HUES64 (cell line): ENCODE measurements around the gene DCLK3. TPM values are rescaled to one million over a fixed set of nuclear protein-coding genes. Genes with fewer than 3 reads are reported as not detected.

Source experiments
- H3K27ac ChIP-seq: 2 replicates; pipeline ENCODE4 v1.7.0; 2013; ENCODE audit warnings: low read depth, low read length, inconsistent platforms
- H3K27me3 ChIP-seq: 2 replicates; pipeline ENCODE4 v1.6.1; 2013; ENCODE audit warnings: mild to moderate bottlenecking, low read length; ENCODE audit not compliant: insufficient read depth
- H3K36me3 ChIP-seq: 2 replicates; pipeline ENCODE4 v1.6.1; 2013; ENCODE audit warnings: mild to moderate bottlenecking, low read length; ENCODE audit not compliant: insufficient read depth
- H3K4me1 ChIP-seq: 2 replicates; pipeline ENCODE4 v1.6.1; 2013; ENCODE audit warnings: mild to moderate bottlenecking, low read length, moderate library complexity; ENCODE audit not compliant: insufficient read depth
- H3K4me3 ChIP-seq: 2 replicates; pipeline ENCODE4 v1.5.1; 2013; ENCODE audit warnings: mild to moderate bottlenecking, low read length, moderate library complexity
- H3K9ac ChIP-seq: 2 replicates; pipeline ENCODE4 v1.6.1; 2013; ENCODE audit warnings: mild to moderate bottlenecking, low read depth, low read length
- H3K9me3 ChIP-seq: 2 replicates; pipeline ENCODE4 v1.6.1; 2013; ENCODE audit warnings: low read depth, low read length; ENCODE audit not compliant: insufficient read depth
- WGBS: fragments of 150-250, 120-280 bp; methylation state at CpG from one replicate; pipeline ENCODE4 v1.1.7; 2013; ENCODE audit warnings: missing lambda C conversion rate; 5-methylcytosine and 5-hydroxymethylcytosine counted together
- polyA plus RNA-seq, 2 experiments: library from polyadenylated mRNA; stranded (reverse); fragments of 50-300 nt; gene quantifications; one replicate each; pipeline ENCODE4 v1.2.3, GENCODE V29; 2013

Gene DCLK3, protein sequence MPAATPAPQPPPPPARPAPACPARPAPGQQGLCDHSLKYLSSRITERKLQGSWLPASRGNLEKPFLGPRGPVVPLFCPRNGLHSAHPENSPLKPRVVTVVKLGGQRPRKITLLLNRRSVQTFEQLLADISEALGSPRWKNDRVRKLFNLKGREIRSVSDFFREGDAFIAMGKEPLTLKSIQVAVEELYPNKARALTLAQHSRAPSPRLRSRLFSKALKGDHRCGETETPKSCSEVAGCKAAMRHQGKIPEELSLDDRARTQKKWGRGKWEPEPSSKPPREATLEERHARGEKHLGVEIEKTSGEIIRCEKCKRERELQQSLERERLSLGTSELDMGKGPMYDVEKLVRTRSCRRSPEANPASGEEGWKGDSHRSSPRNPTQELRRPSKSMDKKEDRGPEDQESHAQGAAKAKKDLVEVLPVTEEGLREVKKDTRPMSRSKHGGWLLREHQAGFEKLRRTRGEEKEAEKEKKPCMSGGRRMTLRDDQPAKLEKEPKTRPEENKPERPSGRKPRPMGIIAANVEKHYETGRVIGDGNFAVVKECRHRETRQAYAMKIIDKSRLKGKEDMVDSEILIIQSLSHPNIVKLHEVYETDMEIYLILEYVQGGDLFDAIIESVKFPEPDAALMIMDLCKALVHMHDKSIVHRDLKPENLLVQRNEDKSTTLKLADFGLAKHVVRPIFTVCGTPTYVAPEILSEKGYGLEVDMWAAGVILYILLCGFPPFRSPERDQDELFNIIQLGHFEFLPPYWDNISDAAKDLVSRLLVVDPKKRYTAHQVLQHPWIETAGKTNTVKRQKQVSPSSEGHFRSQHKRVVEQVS
- 0.80 TPM for polyA plus RNA-seq (2013, experiment 1 of 2)
- 0.51 TPM for polyA plus RNA-seq (2013, experiment 2 of 2)

DNA sequence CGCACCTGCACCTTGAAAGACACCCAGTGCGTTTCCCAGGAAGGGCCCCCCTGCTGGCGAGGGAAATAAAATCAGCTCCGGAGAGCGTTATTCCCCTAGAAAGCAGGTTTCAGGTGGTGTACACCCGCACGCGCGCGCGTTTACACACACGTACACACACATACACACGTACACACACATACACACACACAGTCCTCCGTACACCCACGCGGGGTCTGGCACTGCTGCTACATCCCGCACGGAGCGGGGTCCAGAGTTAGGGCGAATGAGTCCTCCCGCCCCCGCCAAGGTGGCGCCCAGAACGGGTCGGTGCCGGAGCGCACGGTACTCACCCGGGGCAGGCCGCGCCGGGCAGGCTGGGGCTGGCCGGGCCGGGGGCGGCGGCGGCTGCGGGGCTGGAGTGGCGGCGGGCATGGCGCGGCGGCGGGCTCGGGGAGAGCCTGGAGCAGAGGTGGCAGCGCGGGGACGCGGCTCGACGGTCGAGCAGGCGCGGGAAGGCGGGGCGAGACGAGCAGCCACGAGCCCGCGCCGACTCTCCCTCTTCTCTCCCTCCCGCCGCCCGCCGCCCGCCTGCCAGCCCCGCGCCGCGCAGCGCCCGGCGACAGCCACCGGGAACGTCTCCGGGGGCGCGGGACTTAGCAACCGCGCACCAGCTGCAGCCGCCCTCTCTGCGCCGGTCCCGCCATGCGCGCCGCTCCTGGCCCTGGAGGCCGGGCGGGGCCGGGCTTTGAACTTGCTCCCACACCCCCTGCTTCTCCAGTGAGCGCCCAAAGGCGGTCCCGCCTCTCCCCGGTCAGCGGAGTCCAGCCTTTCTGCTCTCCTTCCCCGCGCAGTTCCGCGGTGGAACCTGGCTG lies at the start of gene DCLK3:
TSS of gene DCLK3 (minus strand) at position 704 of the 854 bp plus-strand sequence. CDS start at position 414, 290 bp downstream.
- Histone ChIP-seq H3K27me3 (peaks cover 57% of the 10 kb centered on the region), H3K4me3 (peak within 1 kb of the TSS; percentile 68), H3K9me3 (no peaks in the 10 kb centered on the region), H3K36me3 (no peaks in the 10 kb centered on the region), H3K4me1 (peaks cover 16% of the 10 kb centered on the region), H3K27ac (no peak within 1 kb of the TSS), H3K9ac (peak within 1 kb of the TSS; percentile 33; the same call in 1 of the 2 replicates)
- 1% methylated on average over 99 of the region's 99 CpGs for WGBS

DNA sequence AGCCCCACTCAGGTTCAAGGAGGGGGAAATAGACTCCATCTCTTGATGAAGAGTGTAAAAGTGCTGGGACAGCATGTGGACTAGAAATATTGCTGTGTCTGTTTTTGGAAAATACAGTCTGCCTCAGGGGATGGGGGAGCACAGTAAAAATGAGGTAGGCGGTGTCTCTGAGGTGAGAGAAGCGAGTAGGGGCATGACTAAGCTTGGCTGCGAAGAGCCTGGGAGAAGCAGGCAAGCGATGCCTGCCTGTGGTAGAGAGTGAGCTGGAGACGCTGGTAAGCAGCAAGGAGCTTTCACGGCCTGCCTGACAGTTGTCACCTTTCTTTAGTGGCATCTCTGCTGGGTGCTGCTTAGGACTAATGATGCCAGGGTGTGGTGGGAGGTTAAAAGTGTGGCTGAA lies 49.0 kb upstream of the DCLK3 start:
- Histone ChIP-seq H3K4me3 (no peak overlapping the region), H3K4me1 (no peaks in the 10 kb centered on the region)

DNA sequence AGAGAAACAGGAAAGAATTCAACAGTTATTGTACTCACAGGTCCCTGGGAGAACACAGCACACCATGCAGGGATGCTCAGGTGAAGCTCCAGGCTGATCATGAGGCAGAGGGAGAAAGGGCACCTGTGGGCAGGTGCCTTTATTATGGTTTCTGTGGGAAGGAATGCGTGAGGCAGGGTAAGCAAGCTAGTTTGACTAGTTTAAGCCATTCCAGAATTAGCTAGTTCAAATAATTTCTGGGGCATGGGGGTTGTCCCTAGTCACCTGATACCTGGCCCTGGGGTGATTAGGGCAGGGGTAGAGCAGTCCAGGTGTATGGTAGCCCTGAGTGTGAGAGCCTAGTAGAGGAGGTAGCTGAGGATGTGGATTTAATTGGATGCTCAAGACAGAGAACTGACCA lies 47.9 kb upstream of the DCLK3 start:
- 83% methylated on average over 1 of the region's 1 CpG for WGBS
- Histone ChIP-seq H3K27me3 (no peaks in the 10 kb centered on the region), H3K4me3 (no peak overlapping the region), H3K4me1 (no peaks in the 10 kb centered on the region), H3K9ac (no peak overlapping the region), H3K36me3 (no peaks in the 10 kb centered on the region), H3K9me3 (no peaks in the 10 kb centered on the region), H3K27ac (no peak overlapping the region)

More for the DNA sequence above, 49.0 kb upstream of the DCLK3 start:
- no peak overlapping the region for H3K9ac ChIP-seq
- H3K27ac ChIP-seq = no peak overlapping the region
- 90% methylated on average over 6 of the region's 6 CpGs for WGBS
- H3K9me3 ChIP-seq = no peaks in the 10 kb centered on the region
- no peaks in the 10 kb centered on the region for H3K36me3 ChIP-seq
- H3K27me3 ChIP-seq = no peaks in the 10 kb centered on the region

DNA sequence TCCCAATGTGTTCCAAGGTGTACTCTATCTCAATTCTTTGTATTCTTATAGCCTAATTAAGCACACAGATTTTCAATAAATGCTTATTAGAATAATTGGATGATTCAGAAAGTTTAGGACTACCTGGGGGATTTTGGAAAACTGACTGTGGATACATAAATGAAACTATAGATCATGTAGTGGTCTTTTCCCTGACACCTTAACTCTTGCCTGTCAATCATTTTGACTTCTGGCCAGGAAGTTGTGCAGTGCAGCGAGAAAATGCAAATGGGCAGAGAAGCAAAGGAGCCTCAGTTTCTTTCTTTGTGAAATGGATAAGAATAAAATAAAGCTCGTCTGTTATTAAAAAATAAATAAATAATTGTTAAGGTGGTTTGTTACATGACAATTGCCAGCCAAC lies 47.4 kb upstream of the DCLK3 start:
- Histone ChIP-seq H3K36me3 (no peaks in the 10 kb centered on the region), H3K27me3 (no peaks in the 10 kb centered on the region), H3K9me3 (no peaks in the 10 kb centered on the region), H3K9ac (no peak overlapping the region), H3K4me1 (no peaks in the 10 kb centered on the region), H3K27ac (no peak overlapping the region), H3K4me3 (no peak overlapping the region)
- 100% methylated on average over 2 of the region's 2 CpGs for WGBS

DNA sequence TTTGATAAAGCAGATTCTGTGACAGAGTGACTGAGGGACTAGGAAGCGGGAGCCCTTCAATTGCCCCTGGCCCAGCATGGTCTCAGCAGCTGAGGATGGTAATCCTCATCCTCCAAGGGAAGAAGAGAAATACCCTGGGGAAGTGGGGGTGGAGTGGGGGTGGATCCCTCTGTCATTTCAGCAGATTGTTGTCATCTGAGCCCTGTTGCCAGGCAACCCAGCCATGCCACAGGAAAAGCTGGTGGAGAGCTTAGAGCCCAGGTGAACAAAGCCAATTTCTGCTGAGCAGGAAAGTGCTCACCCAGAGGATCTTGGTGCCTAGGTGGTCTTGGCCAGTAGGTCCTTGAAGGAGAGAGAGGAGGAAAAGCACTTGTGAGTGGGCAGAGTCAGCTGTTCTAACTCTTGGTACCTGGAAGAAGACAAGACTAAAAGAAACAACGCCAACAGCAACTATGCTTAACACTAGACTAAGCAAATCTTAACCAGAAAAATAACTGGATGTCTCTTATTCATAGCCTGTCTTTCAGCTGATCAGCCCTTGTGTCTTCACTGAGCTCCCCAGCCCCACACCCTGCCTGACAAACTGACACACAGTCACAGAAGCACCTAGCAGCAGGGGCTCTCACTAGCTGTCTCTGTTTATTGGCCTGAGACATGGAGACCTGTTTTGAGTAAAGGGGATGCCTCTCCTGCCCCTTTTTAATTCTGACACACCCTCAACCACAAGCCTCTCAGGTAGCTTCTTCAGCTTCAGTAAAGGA lies 40.1 kb upstream of the DCLK3 start:
- 87% methylated on average over 2 of the region's 2 CpGs for WGBS
- H3K27me3 ChIP-seq = no peaks in the 10 kb centered on the region
- peaks cover 8% of the 10 kb centered on the region for H3K4me1 ChIP-seq

DNA sequence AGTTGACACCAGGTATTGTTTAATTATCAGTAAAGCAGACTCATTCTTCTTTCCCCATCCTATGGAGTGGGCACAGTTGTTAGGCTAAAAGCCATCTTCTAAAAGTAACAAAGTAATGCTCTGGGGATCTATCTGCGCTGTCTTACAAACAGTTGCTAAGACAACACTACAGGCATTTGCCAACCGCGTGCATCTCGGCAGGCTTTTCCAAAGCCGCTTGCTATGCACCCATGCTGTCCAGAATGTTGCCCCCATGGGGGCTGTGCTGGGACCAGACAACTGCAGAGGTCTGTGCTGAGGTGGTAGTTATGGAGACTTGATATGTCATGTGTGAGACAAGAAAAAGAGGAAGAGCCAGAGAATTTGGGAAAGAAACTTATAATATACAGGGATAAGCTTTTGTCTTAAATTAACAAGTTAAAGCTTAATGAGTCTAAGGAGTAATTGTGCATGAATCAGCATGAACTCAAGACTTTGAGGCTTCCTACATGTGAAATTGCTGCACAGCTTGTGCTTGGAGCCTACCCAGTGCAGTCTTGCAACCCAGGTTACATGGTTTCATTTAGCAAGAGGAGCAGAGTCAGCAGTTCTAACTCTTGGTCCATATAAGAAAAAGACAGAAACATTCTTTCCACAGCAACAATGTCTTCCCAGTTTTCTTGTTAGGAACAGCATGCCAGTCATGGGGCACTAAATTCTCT lies 38.9 kb upstream of the DCLK3 start:
- Histone ChIP-seq H3K4me3 (no peak overlapping the region), H3K9me3 (peaks cover 13% of the 10 kb centered on the region), H3K27me3 (no peaks in the 10 kb centered on the region), H3K4me1 (peaks cover 8% of the 10 kb centered on the region), H3K27ac (no peak overlapping the region), H3K9ac (no peak overlapping the region), H3K36me3 (no peaks in the 10 kb centered on the region)
- 94% methylated on average over 5 of the region's 5 CpGs for WGBS

More for the DNA sequence above, 40.1 kb upstream of the DCLK3 start:
- Histone ChIP-seq H3K9ac (no peak overlapping the region), H3K9me3 (peaks cover 13% of the 10 kb centered on the region), H3K4me3 (no peak overlapping the region), H3K27ac (no peak overlapping the region), H3K36me3 (no peaks in the 10 kb centered on the region)

DNA sequence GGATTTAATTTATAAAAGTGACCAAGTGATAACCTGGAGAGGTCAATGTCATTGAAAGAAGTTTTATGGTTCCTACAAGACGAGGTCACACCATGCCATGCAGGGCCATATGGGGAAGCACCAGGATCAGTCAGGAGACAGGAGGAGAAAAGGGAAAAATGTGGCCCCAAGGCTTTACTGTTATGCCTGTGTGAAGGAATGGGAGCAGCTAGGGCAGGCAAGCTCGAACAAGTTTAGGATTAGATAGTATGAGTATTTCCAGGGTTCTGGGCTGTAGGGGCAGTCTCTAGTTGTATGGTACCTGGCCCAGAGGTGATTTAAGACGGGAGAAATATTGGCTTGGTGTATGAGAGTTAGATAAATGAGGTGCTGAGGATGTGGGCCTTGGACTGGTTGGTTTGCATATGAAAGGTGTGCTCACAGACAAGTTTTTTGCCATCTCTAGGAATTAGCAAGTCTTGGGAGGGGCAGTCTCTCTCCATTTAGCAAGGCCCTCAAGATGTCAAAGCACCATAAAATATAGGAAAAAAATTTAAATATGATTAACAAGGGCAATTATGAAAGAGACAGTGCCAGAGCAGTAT lies 36.3 kb upstream of the DCLK3 start:
- Histone ChIP-seq H3K27me3 (no peaks in the 10 kb centered on the region), H3K4me1 (peaks cover 8% of the 10 kb centered on the region), H3K9me3 (peaks cover 7% of the 10 kb centered on the region), H3K27ac (no peak overlapping the region), H3K36me3 (no peaks in the 10 kb centered on the region), H3K4me3 (no peak overlapping the region), H3K9ac (no peak overlapping the region)
- WGBS = 75% methylated on average over 3 of the region's 3 CpGs

DNA sequence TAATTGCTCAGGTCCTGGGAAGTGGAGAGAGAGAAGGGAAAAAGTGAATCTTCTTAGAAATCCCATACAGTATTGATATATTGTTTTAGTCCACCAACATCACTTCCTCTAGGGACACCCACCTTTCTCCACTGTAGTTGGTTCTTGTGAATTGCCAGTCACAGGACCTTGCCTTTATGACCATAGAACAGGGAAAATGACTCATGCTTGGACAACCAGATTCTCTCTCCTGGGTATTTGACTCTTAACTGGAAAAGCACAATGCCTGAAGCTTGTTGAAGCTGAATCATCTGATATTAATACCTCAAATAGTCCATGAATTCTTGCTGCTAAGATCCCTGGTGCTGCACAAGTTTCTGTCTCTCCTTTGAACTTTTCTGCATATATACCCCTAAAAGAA lies 32.5 kb upstream of the DCLK3 start:
- Histone ChIP-seq H3K4me3 (no peak overlapping the region), H3K27me3 (no peaks in the 10 kb centered on the region), H3K9ac (no peak overlapping the region), H3K9me3 (no peaks in the 10 kb centered on the region), H3K4me1 (peaks cover 8% of the 10 kb centered on the region), H3K36me3 (no peaks in the 10 kb centered on the region), H3K27ac (no peak overlapping the region)

DNA sequence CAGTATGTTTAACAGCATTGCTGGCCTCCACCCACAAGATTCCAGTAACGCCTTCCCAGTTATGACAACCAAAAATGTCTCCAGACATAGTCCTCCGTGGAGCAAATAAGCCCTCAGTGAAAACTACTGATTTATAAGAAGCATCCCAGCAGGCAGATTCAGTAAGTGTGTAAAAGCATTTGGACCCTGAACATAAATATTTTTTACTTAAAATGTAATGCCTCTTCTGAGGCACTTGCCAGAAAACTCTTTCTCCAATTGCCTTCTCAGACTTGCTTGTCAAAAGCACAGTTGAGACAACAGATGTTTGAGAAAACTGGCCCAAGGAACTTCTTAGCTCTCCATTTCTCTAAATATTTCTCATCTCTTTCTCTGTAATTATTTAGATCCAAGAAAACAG lies 31.8 kb upstream of the DCLK3 start:
- Histone ChIP-seq H3K9me3 (no peaks in the 10 kb centered on the region), H3K27me3 (no peaks in the 10 kb centered on the region), H3K36me3 (no peaks in the 10 kb centered on the region), H3K4me1 (peaks cover 8% of the 10 kb centered on the region), H3K9ac (no peak overlapping the region), H3K4me3 (no peak overlapping the region), H3K27ac (no peak overlapping the region)
- whole genome bisulfite sequencing = 91% methylated on average over 2 of the region's 2 CpGs
